PC-3 (cell line): Measurements from ENCODE around the gene OR13J1. TPM values are rescaled to one million over a fixed set of nuclear protein-coding genes. Genes with fewer than 3 reads are reported as not detected.

Experiments
- ATAC-seq: fragments of 200-7000 bp; cut with Tn5 transposase; 2 replicates; pipeline ENCODE4 v1.9.1; 2020; ENCODE audit warnings: mild to moderate bottlenecking, moderate library complexity
- BruUV-seq: library from RNA; stranded (reverse); fragments of 400-500 nt; replicated peaks from 2 replicates; lab custom pipeline; 2021; lab: Mats Ljungman, UMichigan
- CTCF ChIA-PET: fragments of 300-600 bp; sonication (Branson Sonifier 250); formaldehyde crosslinking; loops from one replicate; lab custom pipeline; 2022; ENCODE audit warnings: antibody characterized with exemption; lab: Charles Lee
- POLR2A ChIA-PET: fragments of 300-600 bp; sonication (Branson Sonifier 250); formaldehyde crosslinking; loops from one replicate; lab custom pipeline; 2022; ENCODE audit warnings: antibody characterized with exemption; ENCODE audit not compliant: unreplicated experiment; lab: Charles Lee
- DNase-seq: peaks from one replicate; pipeline ENCODE4 v3.0.0-alpha.2; 2015
- H2AFZ ChIP-seq: fragments of 300-600 bp; sonication (generic); 2 replicates; pipeline ENCODE4 v1.6.0; 2016; ENCODE audit warnings: antibody characterized with exemption, low read length
- H3F3A ChIP-seq: fragments of 300-600 bp; sonication (generic); one replicate; pipeline ENCODE4 v1.6.0; 2017; ENCODE audit warnings: antibody characterized with exemption, low read length, control low read depth, mild to moderate bottlenecking; ENCODE audit not compliant: unreplicated experiment
- H3K27ac ChIP-seq: fragments of 300-600 bp; sonication (generic); 2 replicates; pipeline ENCODE4 v1.5.1; 2016; ENCODE audit warnings: mild to moderate bottlenecking, low read length
- H3K27me3 ChIP-seq: fragments of 300-600 bp; sonication (generic); 2 replicates; pipeline ENCODE4 v1.6.1; 2016; ENCODE audit warnings: low read length, mixed read lengths
- H3K36me3 ChIP-seq: fragments of 300-600 bp; sonication (generic); 2 replicates; pipeline ENCODE4 v1.6.1; 2016; ENCODE audit warnings: low read depth, mixed run types, low read length, mixed read lengths
- H3K4me1 ChIP-seq: fragments of 300-600 bp; sonication (generic); 2 replicates; pipeline ENCODE4 v1.5.1; 2016; ENCODE audit warnings: low read length; ENCODE audit not compliant: insufficient read depth
- H3K4me2 ChIP-seq: fragments of 300-600 bp; sonication (generic); 2 replicates; pipeline ENCODE4 v1.6.0; 2016; ENCODE audit warnings: low read length
- H3K4me3 ChIP-seq: fragments of 300-600 bp; sonication (generic); 2 replicates; pipeline ENCODE4 v1.5.1; 2016; ENCODE audit warnings: mild to moderate bottlenecking, low read length, mixed read lengths
- H3K79me2 ChIP-seq: fragments of 300-600 bp; sonication (generic); 2 replicates; pipeline ENCODE4 v1.6.1; 2017; ENCODE audit warnings: low read length, mixed read lengths
- H3K9ac ChIP-seq: fragments of 300-600 bp; sonication (generic); 2 replicates; pipeline ENCODE4 v1.6.0; 2016; ENCODE audit warnings: mild to moderate bottlenecking, low read length
- H3K9me2 ChIP-seq: fragments of 300-600 bp; sonication (generic); replicated peaks from 2 replicates; pipeline ENCODE4 v1.6.1; 2016; ENCODE audit warnings: mixed run types, low read length, mixed read lengths
- H3K9me3 ChIP-seq: fragments of 300-600 bp; sonication (generic); 2 replicates; pipeline ENCODE4 v1.6.1; 2016; ENCODE audit warnings: low read length, mixed read lengths
- H4K20me1 ChIP-seq: fragments of 300-600 bp; sonication (generic); 2 replicates; pipeline ENCODE4 v1.6.1; 2016; ENCODE audit warnings: low read length, mixed read lengths
- EZH2 ChIP-seq: fragments of 300-600 bp; sonication (generic); IDR thresholded peaks from one replicate; pipeline ENCODE4 v1.6.1; 2017; ENCODE audit warnings: antibody characterized with exemption, mild to moderate bottlenecking, low read length; ENCODE audit not compliant: unreplicated experiment
- EZH2phosphoT487 ChIP-seq: fragments of 300-600 bp; sonication (generic); IDR thresholded peaks from 2 replicates; pipeline ENCODE4 v1.6.1; 2018; ENCODE audit warnings: mild to moderate bottlenecking, antibody characterized with exemption, low read length, borderline replicate concordance
- intact Hi-C: fragments of 100-400 bp; cut with micrococcal nuclease; formaldehyde crosslinking; loops from 2 replicates; pipeline ENCODE4 v1.9.0; 2023
- total RNA-seq: library from RNA; depleted of rRNA; stranded (reverse); fragments of >200 nt; gene quantifications from 2 replicates; pipeline ENCODE4 v1.2.3, GENCODE V29; 2014
- TF ChIP-seq, protein P1 (sequence below): fragments of 300-600 bp; sonication (generic); conservative IDR thresholded peaks from 2 replicates; pipeline ENCODE4 v1.5.1; 2017; ENCODE audit warnings: antibody characterized with exemption, low read depth, mild to moderate bottlenecking, low read length

Gene OR13J1
- total RNA-seq, 1 experiment from 2014 or later: not detected

DNA sequence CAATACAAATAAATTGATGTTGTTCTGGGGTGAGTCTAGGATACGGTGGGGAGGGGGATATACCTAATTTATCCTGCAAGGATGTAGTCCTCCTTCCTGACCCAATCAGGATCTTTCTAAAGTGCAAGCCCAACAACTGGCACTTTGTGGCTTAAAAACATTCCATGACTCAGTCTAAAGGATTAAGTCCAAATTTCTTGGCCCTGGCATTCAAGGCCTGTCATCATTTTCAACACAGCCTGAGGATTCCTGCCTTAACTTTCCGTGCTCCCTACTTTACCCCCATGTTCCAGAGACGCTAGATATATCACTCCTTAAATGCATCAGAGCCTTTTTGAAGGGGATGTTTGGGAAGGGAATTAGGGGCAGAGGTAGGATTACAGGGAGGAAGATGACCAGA, 42.7 kb downstream of the OR13J1 start:
- Histone ChIP-seq H3K9me2 (no peaks in the 10 kb centered on the region), H3K9ac (no peak overlapping the region), H3K27me3 (no peaks in the 10 kb centered on the region), H3K36me3 (no peaks in the 10 kb centered on the region), H3K4me3 (no peak overlapping the region), H3K79me2 (no peaks in the 10 kb centered on the region), H3F3A (no peaks in the 10 kb centered on the region), H3K27ac (no peak overlapping the region), H3K4me1 (peaks cover 11% of the 10 kb centered on the region), H4K20me1 (no peaks in the 10 kb centered on the region), H3K4me2 (no peak overlapping the region), H2AFZ (no peak overlapping the region), H3K9me3 (no peaks in the 10 kb centered on the region)
- ChIA-PET POLR2A (no interaction called here), CTCF (interaction anchor here (0.7 to 1.8 kb wide), 2 partner anchors 38 to 88 kb away, joined by 6 to 41 read pairs; no protein-coding TSS in a partner anchor)
- BruUV-seq: no TSS peak
- no peak for TF ChIP-seq EZH2
- TF ChIP-seq EZH2phosphoT487: no peak
- TF ChIP-seq, protein P1, sequence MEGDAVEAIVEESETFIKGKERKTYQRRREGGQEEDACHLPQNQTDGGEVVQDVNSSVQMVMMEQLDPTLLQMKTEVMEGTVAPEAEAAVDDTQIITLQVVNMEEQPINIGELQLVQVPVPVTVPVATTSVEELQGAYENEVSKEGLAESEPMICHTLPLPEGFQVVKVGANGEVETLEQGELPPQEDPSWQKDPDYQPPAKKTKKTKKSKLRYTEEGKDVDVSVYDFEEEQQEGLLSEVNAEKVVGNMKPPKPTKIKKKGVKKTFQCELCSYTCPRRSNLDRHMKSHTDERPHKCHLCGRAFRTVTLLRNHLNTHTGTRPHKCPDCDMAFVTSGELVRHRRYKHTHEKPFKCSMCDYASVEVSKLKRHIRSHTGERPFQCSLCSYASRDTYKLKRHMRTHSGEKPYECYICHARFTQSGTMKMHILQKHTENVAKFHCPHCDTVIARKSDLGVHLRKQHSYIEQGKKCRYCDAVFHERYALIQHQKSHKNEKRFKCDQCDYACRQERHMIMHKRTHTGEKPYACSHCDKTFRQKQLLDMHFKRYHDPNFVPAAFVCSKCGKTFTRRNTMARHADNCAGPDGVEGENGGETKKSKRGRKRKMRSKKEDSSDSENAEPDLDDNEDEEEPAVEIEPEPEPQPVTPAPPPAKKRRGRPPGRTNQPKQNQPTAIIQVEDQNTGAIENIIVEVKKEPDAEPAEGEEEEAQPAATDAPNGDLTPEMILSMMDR: no peak
- intact Hi-C loops: loop anchor here (10.0 kb wide), 1 partner anchor 53 kb away; no protein-coding TSS in a partner anchor
- DNase-seq (peak; percentile 12), ATAC-seq (no peak)

DNA sequence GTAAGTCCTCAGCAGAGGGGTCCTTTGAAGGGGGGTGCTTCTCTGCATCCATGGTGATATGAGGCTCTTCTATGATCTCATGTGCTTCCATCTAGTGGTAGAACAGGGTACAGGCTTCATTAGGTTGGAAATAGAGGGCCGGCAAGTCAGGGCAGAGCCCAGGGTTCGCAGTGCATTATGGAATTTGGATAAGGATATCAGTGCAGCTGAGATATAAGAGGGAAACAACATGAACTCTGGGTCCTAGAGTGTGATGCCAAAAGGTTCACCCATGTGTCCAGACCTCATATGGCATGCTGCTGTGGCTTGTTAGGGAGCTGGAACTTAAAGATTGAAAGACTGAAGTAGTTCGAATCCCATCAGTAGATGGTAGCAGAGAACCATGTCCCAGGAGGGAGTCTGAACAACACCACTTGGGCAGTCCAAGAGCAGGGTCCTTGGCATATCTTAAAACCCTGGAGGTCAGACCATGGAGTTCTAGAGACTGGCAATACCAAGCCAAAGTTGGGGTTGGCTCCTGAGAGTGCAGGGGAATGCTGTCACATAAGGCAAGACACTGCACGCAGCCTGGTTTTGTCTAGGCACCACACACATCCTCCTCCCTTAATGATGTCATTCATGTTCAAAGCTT, 44.0 kb downstream of the OR13J1 start:
- Histone ChIP-seq H3K4me1 (peaks cover 8% of the 10 kb centered on the region; the same call in 1 of the 2 replicates), H3K9ac (no peak overlapping the region), H3K79me2 (no peaks in the 10 kb centered on the region), H3K27me3 (no peaks in the 10 kb centered on the region), H4K20me1 (no peaks in the 10 kb centered on the region), H3K27ac (no peak overlapping the region), H3K36me3 (no peaks in the 10 kb centered on the region), H3K4me2 (peak overlapping the region; percentile 50; the same call in 1 of the 2 replicates), H2AFZ (no peak overlapping the region), H3F3A (no peaks in the 10 kb centered on the region), H3K9me2 (no peaks in the 10 kb centered on the region), H3K4me3 (no peak overlapping the region), H3K9me3 (no peaks in the 10 kb centered on the region)
- BruUV-seq: no TSS peak
- ATAC-seq (peak; percentile 45), DNase-seq (peak; percentile 64)
- TF ChIP-seq EZH2: no peak
- TF ChIP-seq, protein P1: peak; percentile 81
- no peak for TF ChIP-seq EZH2phosphoT487
- ChIA-PET CTCF (interaction anchor here (0.6 to 1.8 kb wide), 6 partner anchors 12 to 98 kb away, joined by 3 to 41 read pairs (median 6); partner anchors contain the start of gene HINT2), POLR2A (no interaction called here)
- intact Hi-C loops: loop anchor here (1.0 to 10.0 kb wide), 3 partner anchors 36 to 56 kb away; no protein-coding TSS in a partner anchor

DNA sequence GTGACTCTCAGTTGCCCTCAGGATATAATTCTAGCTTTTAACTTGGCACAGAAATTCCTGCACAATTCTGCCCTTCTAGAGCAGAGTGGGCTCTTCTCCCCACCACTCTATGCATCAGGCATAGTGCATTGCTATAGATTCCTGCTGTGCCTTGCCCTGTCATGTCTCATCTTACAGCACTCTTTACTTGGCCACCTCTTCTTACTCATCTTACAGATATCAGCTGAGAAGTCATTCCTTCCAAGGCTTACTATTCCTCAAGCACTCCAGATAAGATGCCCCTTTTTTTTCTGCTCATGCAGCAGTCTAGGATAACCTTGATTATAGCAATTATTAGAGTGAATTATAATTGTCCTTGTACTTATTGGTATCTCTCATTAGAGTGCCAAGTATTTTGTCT, 47.3 kb downstream of the OR13J1 start:
- no peaks in the 10 kb centered on the region for H4K20me1 ChIP-seq
- H3K9ac ChIP-seq: no peak overlapping the region
- H3K27me3 ChIP-seq: no peaks in the 10 kb centered on the region
- CTCF ChIA-PET: interaction anchor here (0.6 kb wide), 1 partner anchor 10 kb away, joined by 3 read pairs; no protein-coding TSS in a partner anchor
- no peak overlapping the region for H3K4me3 ChIP-seq
- BruUV-seq: no TSS peak
- no peak for DNase-seq
- H3K9me3 ChIP-seq: no peaks in the 10 kb centered on the region
- H3K9me2 ChIP-seq: no peaks in the 10 kb centered on the region
- no peak overlapping the region for H3K4me2 ChIP-seq
- H3F3A ChIP-seq: peaks cover 4% of the 10 kb centered on the region
- H2AFZ ChIP-seq: no peak overlapping the region
- ATAC-seq: no peak
- no peaks in the 10 kb centered on the region for H3K36me3 ChIP-seq
- TF ChIP-seq, protein P1: no peak
- no peak for TF ChIP-seq EZH2phosphoT487
- no peak for TF ChIP-seq EZH2
- intact Hi-C loops: loop anchor here (10.0 kb wide), 1 partner anchor 48 kb away; no protein-coding TSS in a partner anchor
- POLR2A ChIA-PET: no interaction called here
- no peaks in the 10 kb centered on the region for H3K79me2 ChIP-seq
- H3K4me1 ChIP-seq: peaks cover 9% of the 10 kb centered on the region
- no peak overlapping the region for H3K27ac ChIP-seq
